HPDE6-E6E7 (cell line): ENCODE data around the gene POLR1B.
A peak's percentile ranks its signal among the peaks of the same experiment; 100 is the strongest.
"Not testable (repeated sequence)": the region's sequence is repeated elsewhere in the genome, so short reads cannot be mapped to it uniquely, and the experiment has no call there.

ENCODE experiments used
- DNase-seq: peaks from one replicate; pipeline ENCODE4 v3.0.0; 2011; ENCODE audit warnings: missing footprints; ENCODE audit errors: extremely low spot score

The POLR1B gene

DNA sequence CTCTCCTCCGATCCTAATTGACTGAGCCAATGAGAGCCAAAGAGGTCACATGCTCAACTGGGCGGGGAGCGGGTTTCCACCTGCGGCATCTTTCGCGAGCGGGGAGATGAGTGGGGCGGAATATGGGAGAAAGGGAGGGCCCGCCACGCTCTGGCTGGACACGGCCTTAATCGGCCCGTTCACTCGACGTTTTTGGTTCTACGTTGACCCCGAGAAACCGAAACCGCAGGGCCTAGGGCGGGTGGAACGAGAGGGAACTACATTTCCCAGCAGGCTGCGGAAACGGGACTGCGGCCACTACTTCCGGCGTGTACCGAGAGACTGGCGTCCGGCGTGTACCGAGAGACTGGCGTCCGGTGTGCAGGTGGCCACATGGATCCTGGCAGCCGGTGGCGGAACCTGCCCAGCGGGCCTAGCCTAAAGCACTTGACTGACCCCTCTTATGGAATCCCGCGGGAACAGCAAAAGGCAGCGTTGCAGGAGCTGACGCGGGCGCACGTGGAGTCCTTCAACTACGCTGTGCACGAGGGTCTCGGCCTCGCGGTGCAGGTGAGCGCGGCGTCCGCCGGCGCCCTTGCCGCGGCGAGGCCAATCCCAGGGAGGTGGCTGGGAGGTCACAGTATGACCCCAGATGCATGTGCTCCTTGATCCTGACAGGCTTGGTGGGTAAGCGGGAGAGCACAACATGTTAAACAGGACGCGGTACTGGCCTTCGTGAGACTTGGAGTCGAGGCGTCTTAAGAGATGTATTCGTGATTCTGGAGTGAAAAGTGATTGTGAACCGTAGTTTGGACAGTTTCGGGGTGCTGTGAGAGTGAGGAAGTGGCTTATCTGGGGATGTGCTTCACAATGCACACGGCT is at the start of gene POLR1B:
Gene POLR1B, plus strand, starts transcription at position 343 of the 861 bp plus-strand sequence. Its CDS starts 30 bp downstream, at position 373.
- DNase-seq = peak; percentile 88

DNA sequence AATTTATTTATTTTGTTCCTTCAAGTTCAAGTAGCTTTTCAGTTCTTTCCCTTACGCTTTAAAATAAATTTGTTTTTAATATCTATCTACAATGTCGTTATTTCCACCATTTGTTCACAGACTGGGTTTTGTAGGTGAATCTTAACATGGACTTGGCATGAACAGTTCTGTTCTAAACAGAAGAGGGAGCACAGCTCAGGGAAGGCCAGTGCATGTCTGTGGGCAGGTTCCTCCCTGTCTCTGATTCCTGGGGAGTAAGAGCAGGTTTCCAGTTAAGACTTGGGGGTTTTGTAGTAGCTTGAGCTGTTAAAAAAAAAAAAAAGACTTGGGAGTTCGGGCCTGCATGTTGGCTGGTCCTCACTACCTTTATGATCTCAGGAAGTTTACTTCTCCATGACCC is 49.2 kb upstream of the POLR1B start:
- no peak for DNase-seq

- peak; percentile 71 for DNase-seq
Observed at GRCh38 chr2:112493858-112494648, 48.2 kb upstream of the POLR1B start.

- DNase-seq = no peak
Observed at GRCh38 chr2:112494828-112495227, 47.4 kb upstream of the POLR1B start.

DNA sequence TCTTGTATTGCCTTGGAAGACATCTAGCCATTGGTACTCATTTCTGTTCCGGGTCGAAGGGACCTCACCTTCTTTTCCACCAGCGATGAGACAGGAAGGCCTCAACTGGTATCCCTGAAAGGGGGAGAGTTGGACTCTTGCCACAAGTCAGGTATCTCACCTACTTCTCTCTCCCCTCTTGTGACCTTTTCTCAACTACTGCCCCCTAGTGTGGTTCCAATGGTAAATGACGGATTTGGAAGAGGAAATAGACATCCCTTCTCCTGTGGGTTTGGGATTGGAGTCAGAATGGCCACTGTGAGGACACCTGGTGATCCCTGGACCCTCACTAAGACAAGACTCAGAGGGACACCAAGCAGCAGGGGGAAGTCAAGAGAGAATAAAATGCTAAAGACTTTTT is 46.4 kb upstream of the POLR1B start:
- DNase-seq = not testable (repeated sequence)

- DNase-seq = not testable (repeated sequence)
Observed at GRCh38 chr2:112500850-112501484, 41.3 kb upstream of the POLR1B start.

DNA sequence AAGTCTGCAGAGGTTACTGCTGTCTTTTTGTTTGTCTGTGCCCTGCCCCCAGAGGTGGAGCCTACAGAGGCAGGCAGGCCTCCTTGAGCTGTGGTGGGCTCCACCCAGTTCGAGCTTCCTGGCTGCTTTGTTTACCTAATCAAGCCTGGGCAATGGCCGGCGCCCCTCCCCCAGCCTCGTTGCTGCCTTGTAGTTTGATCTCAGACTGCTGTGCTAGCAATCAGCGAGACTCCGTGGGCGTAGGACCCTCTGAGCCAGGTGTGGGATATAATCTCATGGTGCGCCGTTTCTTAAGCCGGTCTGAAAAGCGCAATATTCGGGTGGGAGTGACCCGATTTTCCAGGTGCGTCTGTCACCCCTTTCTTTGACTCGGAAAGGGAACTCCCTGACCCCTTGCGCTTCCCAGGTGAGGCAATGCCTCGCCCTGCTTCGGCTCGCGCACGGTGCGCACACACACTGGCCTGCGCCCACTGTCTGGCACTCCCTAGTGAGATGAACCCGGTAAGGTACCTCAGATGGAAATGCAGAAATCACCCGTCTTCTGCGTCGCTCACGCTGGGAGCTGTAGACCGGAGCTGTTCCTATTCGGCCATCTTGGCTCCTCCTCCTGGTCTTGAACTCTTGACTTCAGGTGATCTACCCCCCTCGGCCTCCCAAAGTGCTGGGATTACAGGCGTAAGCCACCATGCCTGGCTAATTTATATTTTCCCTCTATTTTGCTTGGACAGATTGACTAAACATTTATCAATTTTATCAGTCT is 32.8 kb upstream of the POLR1B start:
- DNase-seq = not testable (repeated sequence)

DNA sequence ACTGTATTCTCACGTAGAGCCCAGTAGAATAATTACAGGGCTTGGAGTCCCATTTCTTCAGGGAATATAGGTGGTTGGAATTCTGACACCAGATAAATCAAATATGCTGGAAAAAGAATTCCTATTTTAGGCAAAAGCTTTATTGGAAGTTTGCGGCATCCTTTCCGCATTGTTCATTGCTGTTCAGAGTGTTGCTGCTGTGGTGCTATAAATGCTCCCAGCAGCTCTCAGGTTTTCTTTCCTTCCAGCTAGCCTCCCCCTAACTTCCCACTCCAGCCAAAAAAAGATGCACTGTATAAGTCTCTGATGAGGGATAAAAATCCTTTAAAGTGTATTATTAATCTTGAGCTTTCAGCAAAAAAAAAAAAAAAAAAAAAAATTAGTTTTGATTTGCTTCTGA is 25.5 kb upstream of the POLR1B start:
- no peak for DNase-seq

DNA sequence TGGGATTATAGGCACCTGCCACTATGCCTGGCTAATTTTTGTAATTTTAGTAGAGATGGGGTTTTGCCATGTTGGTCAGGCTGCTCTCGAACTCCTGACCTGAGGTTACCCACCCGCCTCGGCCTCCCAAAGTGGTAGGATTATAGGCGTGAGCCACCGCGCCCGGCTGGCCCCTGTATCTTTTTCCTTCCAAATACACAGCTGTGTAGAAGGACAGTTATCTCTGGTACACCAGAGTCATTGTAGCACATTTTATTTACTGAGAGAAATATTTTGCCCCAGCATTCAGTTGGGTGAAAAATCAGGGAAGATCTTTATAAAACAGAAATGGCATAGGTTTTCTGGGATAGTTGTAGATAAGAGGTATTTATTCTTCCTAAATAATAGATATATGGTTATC is 23.5 kb upstream of the POLR1B start:
- no peak for DNase-seq

DNA sequence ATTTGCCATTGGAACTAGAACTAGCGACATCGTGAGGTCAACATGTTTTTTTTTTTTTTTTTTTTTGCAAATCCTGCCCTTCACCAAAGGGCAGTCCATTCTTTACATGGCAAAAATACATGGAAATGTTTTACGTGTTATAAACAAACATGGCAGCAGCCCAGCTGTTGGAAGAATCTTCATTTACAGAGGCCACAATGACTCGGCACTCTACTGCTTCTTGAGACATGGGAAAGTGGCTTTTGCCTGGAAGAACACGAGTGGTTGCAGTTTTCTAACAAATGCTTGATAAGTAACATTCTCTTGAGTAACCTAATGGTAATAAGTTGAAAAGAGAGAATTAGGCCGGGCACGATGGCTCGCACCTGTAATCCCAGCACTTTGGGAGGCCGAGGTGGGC is 22.8 kb upstream of the POLR1B start:
- DNase-seq = no peak

GRCh38 chr2:112520234-112520783 is 22.0 kb upstream of the POLR1B start:
- no peak for DNase-seq

GRCh38 chr2:112523291-112523777 is 18.9 kb upstream of the POLR1B start:
- DNase-seq = no peak

- DNase-seq = not testable (repeated sequence)
Observed at GRCh38 chr2:112524276-112524675, 18.0 kb upstream of the POLR1B start.

DNA sequence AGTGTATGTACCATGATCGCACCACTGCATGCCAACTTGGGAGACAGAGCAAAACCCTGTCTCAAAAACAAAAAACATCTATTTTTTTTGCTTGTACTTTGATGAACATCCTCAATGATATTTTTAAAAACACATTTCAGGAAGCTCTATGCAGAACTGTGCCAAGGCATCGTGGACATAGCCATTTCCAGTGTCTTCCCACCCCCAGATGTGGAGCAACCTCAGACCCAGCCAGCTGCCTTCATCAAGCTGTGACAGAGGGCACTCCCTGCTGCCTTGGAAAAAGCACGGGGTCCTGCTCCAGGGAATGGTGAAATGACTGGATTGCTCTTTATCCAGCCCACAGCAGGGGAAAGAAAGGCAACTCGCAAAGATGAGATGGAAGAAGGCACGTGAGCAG is 13.7 kb upstream of the POLR1B start:
- no peak for DNase-seq

GRCh38 chr2:112529757-112530156 is 12.5 kb upstream of the POLR1B start:
- DNase-seq = no peak

GRCh38 chr2:112530728-112531127 is 11.5 kb upstream of the POLR1B start:
- no peak for DNase-seq

DNA sequence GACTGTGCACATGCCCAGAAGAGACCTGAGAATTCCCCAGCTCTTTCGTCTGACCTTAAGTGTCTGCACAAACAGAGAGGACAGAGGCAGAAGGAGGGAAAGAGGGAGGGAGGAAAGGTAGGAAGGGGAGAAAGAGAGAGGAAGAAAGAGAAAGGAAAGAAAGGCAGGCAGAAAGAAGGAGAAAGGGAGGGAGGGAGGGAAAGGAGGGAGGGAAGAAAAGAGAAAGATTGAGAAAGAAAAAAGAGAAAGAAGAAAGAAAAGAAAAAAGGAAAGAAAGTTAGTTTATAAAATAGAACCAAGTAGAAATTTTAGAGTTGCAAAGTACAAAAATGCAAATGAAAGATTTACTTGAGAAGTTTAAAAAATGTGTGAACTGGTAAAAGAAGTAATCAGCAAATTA is 7.4 kb upstream of the POLR1B start:
- no peak for DNase-seq

GRCh38 chr2:112536665-112537064 is 5.6 kb upstream of the POLR1B start:
- DNase-seq = not testable (repeated sequence)

GRCh38 chr2:112539306-112539705 is 3.0 kb upstream of the POLR1B start:
- DNase-seq = no peak

- DNase-seq = no peak
Observed at GRCh38 chr2:112540906-112541305, 1.4 kb upstream of the POLR1B start.
